SU-DHL-6 (cell line): ENCODE data around the gene PITX2.

ENCODE experiments used
- EZH2phosphoT487 ChIP-seq: fragments of 200-600 bp; sonication (generic), shearing (Covaris generic); conservative IDR thresholded peaks from 2 replicates; pipeline ENCODE4 v1.6.1; 2018; ENCODE audit warnings: mild to moderate bottlenecking, antibody characterized with exemption, low read length, moderate library complexity, mixed read lengths
- TF ChIP-seq, protein P1 (sequence below): fragments of 200-600 bp; sonication (generic); IDR thresholded peaks from one replicate; pipeline ENCODE4 v1.5.1; 2017; ENCODE audit warnings: antibody characterized with exemption, mild to moderate bottlenecking, low read length, moderate library complexity; ENCODE audit not compliant: insufficient read depth, poor library complexity, severe bottlenecking

DNA sequence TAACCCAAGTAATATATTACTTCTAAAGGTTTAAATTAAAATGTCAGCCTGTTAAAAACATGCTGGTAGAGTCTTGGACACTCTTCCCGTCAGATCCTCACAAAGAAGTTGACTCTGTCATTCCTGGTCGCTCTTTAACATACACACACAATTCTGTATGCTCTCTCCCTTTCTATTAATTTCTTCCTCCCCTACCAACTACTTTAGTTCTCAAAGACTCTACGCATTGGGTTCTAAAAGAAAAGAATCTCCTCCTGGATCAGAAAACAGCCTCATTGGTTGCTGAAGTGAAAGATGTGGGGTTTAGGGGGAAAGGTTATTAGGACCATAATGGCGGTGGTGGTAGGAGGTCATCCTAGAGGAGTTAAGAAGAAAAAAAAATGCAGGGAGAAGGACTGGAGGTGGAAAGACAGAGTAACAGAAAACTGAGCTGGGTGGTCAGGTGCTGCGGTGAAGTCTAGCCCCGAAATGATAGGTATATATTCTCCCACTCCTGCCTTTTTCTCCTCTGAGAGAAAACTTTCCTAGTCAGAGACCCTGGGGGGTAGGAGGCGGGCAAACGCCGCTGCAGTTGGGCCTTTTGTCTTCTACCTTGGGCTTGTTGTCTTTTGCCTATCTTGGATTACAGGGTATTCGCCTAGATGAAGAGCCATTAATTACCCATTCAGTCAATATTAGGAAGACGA, 5.2 kb upstream of the PITX2 start:
- TF ChIP-seq, protein P1, sequence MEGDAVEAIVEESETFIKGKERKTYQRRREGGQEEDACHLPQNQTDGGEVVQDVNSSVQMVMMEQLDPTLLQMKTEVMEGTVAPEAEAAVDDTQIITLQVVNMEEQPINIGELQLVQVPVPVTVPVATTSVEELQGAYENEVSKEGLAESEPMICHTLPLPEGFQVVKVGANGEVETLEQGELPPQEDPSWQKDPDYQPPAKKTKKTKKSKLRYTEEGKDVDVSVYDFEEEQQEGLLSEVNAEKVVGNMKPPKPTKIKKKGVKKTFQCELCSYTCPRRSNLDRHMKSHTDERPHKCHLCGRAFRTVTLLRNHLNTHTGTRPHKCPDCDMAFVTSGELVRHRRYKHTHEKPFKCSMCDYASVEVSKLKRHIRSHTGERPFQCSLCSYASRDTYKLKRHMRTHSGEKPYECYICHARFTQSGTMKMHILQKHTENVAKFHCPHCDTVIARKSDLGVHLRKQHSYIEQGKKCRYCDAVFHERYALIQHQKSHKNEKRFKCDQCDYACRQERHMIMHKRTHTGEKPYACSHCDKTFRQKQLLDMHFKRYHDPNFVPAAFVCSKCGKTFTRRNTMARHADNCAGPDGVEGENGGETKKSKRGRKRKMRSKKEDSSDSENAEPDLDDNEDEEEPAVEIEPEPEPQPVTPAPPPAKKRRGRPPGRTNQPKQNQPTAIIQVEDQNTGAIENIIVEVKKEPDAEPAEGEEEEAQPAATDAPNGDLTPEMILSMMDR, result no peak
- TF ChIP-seq EZH2phosphoT487, result no peak
